HG03520 (cell line): ENCODE results near the gene DSCAML1.
"Not testable (repeated sequence)": the region's sequence is repeated elsewhere in the genome, so short reads cannot be mapped to it uniquely, and the experiment has no call there.

Source experiments
- ATAC-seq: cut with Tn5 transposase; IDR thresholded peaks from one replicate; pipeline ENCODE4 v1.9.1; 2021; ENCODE audit warnings: mild to moderate bottlenecking, moderate library complexity; ENCODE audit not compliant: unreplicated experiment

The DSCAML1 gene

DNA sequence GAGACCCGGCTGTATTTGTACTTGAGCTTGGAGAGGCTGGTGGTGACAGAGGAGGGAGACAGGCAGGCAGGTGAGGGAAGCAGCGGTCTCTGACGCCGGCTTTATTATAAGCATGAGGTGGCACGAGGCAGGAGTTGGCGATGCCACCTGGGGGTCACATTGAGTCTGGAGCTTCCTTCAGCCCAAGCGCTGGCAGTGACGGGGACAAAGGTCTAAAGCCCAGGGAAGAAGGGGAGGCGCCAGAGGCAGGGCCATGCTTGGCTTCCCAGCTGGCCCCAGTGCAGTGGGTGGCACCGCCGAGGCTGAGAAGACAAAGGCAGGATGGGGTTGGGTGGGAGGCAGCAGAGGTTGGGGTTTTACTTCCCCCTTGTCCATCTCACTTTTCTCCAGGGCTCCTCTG, 23.1 kb upstream of the DSCAML1 start:
- ATAC-seq, result no peak

DNA sequence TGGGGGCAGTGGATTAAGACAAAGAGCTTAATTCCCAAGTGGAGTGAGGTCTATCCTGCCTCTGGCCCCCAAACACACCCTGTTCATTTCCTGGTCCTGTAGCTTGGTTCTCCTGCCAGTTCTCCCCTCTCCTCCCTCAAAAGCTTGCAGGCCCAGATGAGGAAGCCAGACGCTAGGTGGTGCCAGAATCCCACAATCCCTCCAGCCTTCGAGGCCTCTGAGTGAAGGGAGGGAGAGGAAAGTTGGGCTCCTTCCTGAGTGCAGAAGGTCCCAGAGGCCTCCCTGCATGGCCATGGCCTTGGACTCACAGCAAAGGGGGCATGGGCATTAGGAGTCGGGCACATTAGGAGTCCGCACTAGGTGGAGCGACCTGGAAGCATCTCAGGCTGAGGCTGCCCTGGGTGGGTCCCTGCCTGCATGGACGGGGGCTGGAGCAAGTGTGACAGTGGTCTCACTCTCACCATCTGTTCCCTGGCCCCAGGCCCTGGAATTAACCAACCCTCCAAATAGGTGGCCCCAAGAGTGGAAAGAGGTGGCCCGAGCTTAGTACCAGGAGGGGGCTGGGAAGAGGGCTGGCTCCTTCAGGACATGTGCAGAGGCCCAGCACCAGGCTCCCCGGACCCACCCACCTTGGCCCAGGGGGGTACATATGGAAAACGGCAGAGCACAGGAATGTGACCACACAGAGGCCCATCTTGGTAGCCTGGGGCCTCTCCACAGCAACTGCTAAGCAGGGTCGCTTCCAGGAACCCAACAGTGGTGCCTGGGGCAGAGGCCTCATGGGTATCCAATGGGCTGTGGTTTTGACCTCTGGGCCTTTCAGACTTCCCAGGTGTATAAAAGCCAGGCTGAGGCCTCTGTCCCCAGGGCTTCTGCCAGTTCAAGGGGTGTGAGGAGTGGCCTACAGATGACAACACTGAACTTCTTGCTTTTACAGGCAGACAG, 22.4 kb upstream of the DSCAML1 start:
- ATAC-seq, result no peak

DNA sequence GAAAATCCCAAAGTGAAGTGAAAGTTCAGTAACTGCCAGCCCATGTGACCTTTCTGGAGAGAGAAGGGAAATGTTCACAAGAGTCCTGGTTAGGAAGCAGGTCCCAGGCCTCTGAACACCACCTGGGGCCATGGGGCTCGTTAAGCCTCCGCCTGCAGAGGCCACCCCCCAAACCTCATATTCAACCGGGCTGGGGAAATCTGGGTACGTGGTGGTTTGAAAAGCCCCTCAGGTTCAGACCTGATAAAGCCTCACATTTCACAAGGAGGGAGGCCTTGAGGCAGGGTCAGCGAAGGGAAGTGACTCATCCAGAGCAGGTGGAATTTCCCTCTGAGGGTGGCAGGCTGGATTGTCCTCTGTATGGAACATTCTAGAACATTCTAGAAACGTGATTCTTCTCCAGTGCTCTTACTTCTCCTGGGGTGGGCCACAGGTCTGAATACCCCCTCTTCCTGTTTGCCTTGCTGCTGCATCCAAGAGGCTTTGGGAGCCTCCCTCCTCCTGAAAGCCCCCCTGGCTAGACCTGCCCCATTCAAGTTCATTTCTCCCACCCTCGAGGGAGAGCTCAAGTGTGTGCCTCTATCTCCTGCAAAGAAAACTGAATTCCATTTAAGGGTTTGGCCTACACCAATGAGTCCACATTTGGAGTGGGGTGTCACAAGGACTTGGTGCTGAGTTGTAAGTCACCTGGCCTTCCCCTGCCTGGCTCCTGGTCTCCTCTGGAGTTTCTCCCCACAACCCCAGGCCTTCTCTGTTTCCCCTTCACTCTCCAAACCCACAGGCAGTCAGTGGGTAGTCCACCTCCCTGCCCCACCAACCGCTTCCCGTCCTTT, 21.2 kb upstream of the DSCAML1 start:
- no peak for ATAC-seq

DNA sequence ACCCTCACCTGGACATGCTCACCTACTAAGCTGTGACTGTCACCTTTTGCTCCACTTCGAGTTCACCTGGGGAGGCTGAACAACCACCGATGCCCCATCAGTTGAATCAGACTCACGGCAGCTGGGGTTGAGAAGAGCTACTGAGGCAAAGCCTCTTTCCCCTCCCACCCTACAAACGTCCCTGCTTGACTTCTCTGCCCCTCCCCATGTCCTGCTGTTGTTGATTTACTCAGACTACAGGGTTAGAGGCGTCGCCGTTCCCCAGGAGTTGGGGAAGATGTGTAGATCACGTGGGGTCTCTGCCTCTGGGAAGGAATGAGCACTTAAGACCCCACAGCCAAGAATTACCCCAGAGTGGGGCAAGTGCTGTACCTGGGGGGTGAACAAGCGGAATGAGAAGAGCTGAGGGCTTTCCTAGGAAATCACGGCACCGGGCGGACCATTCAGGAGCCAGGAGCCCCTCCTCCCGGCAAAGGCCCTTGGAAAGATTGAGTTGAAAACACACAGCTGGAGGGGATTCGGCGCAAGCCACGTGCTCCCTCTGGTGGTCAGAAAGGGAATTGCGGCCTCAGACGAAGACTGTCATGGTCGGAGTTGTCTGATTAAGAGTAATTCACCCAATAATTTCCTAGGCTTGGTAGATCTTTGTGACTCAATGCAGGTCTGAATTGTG, 20.5 kb upstream of the DSCAML1 start:
- no peak for ATAC-seq

DNA sequence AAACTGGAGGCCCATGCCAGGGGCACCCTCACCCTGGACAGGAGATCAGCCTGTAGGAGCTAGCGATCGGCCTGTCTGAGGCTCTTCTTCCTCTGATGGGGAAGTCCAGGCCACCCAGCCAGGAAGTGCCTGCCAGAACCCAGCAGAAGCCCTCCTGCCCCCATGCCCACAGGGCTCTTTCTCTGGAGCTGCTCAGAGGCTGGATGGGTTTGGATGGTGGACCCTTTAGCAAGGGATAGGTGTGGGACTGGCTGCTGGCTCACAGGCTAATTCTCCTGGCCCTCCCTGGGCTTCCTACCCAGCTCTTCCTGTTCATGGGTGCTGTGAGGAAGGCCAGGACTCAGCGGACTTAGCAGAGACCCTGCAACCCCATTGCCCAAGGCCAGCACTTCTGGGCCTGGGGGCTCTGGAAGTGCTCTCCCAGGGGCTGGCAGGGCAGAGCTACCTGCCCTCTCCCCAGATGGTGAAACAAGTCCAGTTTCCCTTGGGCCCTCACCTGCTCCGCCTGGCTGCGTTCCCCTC, 19.9 kb upstream of the DSCAML1 start:
- ATAC-seq, result no peak

DNA sequence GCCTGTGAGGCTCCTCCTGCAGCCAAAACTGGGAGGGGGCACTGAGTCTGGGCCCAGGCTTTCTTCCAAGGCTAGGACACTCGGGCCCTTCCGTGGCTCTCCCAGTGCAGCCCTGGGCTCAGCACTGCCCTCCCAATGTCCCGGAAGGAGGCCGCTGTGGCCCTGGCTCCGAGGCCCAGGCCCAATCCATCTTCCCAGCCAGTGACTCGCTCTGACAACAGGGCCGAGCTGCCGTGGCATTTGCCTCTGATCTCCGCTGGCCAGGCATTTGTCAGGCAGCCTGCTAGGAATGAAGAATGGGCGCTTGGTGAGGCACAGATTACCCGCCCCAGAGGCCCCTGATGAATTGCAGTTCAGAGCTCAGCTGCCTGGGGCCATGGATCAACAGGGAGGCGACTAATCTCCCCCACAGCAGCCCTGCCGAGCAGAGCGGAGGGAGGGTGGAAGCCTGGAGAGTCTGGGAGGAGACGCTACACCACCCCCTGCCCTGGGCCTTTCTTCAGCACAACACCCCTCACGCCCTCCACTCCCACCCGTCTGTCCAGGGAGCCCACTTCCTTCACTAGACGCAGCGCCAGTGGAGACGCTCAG, 19.2 kb upstream of the DSCAML1 start:
- ATAC-seq, result no peak

DNA sequence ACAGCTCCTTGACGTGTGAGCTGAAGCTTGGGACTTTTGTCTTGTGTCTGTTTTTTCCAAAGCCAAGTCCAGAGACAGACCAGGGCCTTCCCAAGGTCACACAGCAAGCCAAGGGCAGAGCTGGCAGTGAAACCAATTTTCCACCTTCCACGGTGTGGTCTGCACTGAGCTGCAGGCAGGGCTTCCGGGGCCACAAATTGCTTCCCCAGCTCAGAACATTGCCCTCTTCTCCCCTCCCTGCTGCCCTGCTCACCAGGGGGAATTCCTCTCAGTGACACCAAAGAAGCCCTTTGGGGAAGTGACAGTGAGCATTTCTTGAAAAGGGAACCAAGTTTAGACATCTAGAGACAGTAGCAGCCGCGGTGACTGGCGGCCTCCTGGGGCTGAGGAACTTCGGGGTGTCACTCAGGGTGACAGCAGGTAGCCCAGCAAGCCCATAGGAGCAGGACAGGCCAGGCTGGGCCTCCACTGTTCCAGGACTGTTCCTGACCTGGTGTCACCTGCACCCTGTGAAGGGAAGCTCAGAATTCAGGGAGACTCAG, 18.3 kb upstream of the DSCAML1 start:
- peak; percentile 58 for ATAC-seq

DNA sequence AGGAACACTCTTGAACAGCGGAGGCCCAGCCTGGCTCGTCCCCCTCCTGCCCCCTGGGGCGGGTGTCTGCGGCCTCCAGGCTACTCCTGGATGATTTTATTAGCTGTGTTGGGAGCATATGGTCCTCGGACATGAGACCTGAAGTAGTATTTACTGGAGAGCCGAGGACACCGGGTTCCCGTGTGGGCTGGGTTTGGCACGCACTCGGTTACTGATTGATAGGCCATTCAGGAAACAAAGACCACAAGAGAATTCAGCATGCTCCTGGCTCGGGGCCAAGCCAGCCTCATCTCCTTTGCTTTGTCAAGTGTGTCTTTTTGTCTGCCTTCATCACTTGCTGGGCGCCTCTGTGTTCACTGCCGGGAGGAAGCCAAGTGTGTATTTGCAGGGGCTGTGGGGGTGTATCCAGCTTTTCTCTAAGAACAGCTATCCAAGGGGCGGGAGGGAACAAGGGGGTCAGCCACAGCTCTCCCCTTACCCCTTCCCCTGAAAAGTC, 17.8 kb upstream of the DSCAML1 start:
- ATAC-seq, result peak; percentile 44

DNA sequence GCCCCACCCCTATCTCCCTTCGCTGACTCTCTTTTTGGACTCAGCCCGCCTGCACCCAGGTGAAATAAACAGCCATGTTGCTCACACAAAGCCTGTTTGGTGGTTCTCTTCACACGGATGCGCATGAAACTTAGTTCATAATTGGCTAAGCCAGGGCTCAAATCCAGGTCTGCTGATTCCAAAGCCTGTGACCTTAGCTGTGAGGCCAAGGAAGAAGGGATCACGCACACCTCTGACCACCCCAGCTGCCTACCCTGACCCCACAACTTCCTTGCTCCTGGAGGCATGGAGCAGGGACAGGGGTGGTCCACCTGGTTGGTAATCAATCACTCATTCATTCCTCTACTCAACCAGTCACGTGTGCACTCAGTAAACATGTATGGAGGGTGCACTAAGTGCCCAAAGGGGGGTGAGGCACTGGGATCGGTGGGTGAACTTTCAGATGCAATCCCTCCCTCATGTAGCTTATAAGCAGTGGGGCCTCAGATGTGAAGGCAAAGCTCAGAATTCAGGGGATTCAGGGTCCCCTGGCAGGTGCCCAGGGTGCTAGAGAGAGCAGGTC, 17.3 kb upstream of the DSCAML1 start:
- peak; percentile 4 for ATAC-seq

DNA sequence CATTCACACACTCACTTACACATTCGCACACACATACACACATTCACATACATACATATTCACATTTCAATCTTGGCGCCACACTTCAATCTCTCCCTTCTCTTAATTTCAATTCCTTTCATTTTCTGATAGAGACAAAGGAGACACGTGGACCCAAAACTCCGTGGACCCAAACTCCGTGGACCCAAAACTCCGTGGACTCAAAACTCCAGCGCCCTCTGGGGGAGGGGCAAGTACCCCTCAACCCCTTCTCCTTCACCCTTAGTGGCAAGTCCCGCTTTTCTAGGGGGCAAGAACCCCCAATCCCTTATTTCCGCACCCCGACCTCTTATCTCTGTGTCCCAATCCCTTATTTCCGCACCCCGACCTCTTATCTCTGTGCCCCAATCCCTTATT, 13.0 kb upstream of the DSCAML1 start:
- not testable (repeated sequence) for ATAC-seq

DNA sequence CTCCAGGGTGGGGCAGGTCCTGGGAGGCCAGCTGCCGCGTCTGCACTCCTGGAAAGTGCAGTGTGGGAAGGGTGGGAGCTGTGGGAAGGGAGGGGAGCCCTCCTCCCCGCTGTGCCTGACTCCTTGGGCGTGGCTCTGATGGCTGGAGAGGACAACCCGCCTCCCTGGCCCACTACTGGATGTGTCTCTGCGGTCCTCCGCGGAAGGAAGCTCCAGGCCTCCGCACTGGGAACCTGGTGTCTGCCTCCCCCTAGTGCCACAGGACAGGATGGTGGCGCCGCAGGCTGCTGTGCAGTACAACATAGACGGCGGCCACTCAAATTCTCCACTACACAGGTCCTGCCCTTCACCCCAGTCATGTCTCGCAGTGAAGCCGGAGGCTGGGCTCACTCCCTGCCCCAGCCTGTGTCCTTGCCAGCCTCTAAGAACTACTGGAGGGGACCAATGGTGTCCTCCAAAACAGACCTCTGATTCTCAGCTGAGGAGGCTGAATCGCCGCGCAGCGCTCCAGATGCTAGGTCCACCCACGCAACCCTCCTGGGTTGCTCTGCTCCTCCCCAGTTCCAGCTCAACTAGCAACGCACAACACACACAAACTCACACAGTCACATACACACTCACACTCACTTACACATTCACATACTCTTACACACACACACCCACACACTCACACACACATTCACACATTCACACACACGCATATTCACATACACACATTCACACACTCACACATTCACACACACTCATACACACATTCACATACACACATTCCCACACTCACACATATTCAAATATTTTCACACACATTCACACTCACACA, 12.4 kb upstream of the DSCAML1 start:
- ATAC-seq, result no peak

DNA sequence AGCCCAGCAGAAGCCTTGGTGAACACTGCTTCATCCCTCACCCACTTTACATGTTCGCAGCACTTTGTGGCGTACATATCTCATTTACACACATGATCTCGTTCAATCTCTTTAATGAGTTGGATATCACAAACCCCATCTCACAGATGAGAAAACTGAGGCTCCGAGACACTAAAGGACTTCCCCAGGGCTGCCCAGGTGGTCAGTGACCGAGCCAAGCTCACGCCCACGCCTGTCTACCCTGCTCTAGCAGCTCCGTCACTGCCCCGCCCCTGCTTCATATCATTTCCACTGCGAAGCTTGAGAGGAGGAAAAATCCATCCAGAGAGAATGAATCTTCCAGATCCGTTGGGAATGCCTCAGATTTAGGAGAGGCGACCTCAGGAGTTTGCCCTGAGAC, 11.8 kb upstream of the DSCAML1 start:
- ATAC-seq, result no peak

DNA sequence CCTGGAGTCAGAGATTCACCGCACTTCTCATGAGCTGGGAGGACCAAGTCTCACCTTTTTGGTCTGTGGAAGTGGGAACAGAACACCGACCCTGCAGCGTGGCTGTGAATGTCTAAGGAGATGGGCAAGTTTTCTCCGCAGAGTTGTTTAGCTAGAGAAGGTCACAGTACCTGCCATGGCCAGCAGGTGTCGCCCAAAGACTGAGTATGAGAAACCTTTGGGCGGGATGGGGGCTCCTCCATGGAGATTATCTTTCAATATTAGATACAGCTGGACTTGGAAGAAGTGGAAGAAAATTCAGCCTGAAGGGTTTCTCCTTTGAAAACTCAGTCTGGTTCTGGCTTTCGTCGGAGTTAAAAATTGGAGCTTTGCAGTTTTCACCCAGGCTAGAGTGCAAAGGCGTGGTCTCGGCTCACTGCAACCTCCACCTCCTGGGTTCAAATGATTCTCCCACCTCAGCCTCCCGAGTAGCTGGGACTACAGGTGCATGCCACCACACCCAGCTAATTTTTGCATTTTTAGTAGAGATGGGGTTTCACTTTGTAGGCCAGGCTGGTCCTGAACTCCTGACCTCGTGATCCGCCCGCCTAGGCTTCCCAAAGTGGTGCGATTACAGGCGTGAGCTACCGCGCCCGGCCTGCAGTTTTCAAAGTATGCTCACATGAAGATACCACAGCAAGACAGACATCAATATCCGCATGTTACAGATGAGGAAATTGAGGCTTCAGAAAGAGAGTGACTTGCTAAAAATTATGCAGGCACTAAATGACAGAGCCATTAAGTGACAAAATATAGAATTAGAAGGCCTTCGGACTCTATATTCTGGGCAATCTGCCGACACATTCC, 10.7 kb upstream of the DSCAML1 start:
- ATAC-seq, result no peak

DNA sequence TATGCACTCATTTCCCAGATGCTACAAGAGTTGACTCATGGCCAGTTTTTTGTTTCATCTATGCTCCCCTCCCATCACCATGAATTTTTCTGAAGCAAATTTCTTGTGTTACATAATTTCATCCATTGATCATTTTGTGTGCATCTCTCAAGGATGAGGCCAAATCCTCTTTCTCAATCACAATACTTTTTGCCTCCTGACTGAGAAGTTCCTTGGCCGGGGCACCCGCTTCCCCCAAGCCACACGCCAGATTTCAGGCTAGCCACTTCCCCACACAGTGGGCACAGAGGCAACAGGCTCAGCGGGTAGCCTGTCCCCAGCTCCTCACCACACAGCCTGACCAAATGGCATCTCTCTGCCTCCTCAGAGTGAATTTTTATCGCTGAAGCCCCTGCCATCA, 9.8 kb upstream of the DSCAML1 start:
- ATAC-seq, result no peak

DNA sequence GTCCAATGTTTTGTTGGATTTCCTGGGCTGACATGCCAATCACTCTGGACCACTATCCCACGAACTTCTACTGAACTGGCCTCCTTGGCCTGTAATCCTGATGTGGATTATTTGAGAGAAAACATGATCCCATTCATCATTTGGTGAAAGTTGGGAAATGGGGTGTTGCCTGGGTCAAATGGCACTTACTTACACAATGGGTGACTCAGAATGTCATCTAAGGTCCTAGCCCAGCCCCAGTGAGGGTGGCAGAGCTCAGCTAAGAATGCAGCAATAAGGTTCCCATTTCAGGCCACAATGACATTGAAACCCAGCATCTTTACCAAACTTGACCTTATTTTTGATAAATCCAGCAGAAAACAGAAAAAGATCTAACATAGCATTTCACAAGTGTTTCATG, 8.0 kb upstream of the DSCAML1 start:
- no peak for ATAC-seq

DNA sequence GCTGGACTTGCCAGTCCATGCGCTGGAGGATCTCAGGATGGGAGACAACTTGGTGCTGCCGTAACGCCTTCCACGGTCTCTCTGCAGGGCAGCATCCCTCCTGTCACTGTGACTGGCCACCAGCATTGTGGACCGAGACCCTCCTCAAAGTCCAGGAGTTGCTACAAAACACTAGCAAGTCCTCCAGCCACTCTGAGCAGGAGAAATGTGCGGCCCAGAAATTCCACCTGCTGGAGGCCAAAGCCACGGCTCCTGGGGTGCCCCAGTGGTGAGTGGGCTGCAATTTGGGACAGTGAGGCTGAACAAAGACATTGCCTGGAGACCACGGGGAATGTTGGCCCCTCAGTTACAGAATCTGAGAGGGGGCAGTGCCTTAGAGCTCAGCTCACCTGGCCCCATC, 6.9 kb upstream of the DSCAML1 start:
- ATAC-seq, result no peak

DNA sequence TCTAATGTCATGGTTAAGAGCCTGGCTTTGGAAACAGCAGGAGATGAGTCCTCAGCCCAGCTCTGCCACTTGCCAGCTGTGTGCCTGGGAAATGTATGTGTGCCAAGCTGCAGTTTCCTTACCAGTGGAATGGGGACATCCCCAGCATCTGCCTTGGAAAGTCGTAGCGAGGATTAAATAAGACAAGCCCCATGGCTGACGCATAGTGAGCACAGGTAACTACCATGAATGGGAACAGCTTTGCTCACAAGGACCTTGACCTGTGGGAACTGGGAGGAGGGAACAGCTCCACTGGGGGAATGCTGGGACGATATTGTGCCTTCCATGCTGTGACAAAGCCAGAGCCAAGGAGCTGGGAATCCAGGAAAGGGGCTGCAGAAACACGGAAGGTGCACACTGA, 2.6 kb upstream of the DSCAML1 start:
- no peak for ATAC-seq

DNA sequence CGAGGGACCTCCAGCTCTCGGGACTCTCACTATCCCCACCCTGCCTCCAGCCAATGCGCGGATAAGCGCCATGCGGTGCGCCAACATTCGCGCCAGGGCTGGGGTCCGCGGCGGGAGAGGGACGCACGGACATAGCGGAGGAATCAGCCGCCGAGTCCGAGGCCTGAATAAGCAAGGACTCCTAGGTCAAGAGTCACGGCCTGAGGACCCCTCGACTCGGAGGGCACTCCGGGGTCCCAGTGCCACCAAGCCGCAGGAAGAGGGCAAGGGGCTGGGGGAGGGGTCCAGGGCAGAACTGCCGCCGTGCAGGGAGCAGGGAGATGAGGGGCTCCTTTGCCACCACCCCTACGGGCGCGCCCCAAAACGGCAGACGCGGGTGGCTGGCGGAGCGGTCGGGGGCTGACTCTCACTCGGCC, 552 bp downstream of the DSCAML1 start:
- no peak for ATAC-seq
